Measurements from ENCODE around the gene SMTNL2.
"Not testable (repeated sequence)": the region's sequence is repeated elsewhere in the genome, so short reads cannot be mapped to it uniquely, and the experiment has no call there.

SMTNL2 gene

DNA sequence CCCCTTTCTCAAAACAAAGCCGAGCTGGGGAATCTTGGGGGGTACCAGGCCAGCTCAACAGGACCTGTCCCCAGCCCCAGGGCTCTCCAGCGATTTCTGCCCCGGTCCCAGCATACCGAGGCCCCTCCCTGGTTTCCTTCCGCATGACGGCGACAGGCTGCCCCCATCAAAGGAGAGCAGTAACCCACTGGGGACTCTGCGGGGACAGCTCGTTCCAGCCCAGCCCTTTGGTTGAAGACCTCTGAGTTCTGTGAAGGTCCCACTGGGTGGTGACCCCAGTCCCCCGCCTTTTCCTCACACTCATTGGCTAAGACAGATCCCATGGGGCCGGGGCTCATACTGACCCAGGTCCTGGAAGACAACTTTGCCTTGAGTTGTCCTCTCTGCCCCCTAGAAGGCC is 4.1 kb downstream of the SMTNL2 start:
- Histone ChIP-seq H3K4me2 (ENCODE audit: low read length) (no peak overlapping the region), H3F3A (ENCODE audit: insufficient read depth, low read length) (no peaks in the 10 kb centered on the region), H3K36me3 (ENCODE audit: insufficient read depth, low read length) (no peaks in the 10 kb centered on the region), H3K4me1 (ENCODE audit: insufficient read depth, low read length, severe bottlenecking) (no peaks in the 10 kb centered on the region), H2AFZ (ENCODE audit: low read length) (no peak overlapping the region), H4K20me1 (ENCODE audit: insufficient read depth, low read length) (no peaks in the 10 kb centered on the region), H3K79me2 (ENCODE audit: insufficient read depth, low read length) (no peaks in the 10 kb centered on the region), H3K9ac (ENCODE audit: low read length) (no peak overlapping the region), H3K9me2 (ENCODE audit: low read depth, low read length) (no peaks in the 10 kb centered on the region), H3K4me3 (ENCODE audit: low read depth, low read length, poor library complexity, severe bottlenecking) (no peak overlapping the region), H3K27ac (ENCODE audit: low read depth, low read length, poor library complexity, severe bottlenecking) (no peak overlapping the region), H3K27me3 (ENCODE audit: insufficient read depth, low read length) (peaks cover 20% of the 10 kb centered on the region; the same call in 1 of the 2 replicates), H3K9me3 (ENCODE audit: low read length) (no peaks in the 10 kb centered on the region)
- TF ChIP-seq, protein P1, sequence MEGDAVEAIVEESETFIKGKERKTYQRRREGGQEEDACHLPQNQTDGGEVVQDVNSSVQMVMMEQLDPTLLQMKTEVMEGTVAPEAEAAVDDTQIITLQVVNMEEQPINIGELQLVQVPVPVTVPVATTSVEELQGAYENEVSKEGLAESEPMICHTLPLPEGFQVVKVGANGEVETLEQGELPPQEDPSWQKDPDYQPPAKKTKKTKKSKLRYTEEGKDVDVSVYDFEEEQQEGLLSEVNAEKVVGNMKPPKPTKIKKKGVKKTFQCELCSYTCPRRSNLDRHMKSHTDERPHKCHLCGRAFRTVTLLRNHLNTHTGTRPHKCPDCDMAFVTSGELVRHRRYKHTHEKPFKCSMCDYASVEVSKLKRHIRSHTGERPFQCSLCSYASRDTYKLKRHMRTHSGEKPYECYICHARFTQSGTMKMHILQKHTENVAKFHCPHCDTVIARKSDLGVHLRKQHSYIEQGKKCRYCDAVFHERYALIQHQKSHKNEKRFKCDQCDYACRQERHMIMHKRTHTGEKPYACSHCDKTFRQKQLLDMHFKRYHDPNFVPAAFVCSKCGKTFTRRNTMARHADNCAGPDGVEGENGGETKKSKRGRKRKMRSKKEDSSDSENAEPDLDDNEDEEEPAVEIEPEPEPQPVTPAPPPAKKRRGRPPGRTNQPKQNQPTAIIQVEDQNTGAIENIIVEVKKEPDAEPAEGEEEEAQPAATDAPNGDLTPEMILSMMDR (IDR thresholded peaks at IDR 0.05; ENCODE audit: low read length): no peak
- TF ChIP-seq EZH2 (IDR thresholded peaks at IDR 0.05; ENCODE audit: borderline replicate concordance, low read length): no peak

GRCh38 chr17:4588898-4589625 is 4.7 kb downstream of the SMTNL2 start:
- Histone ChIP-seq H3F3A (ENCODE audit: insufficient read depth, low read length) (no peaks in the 10 kb centered on the region), H3K27me3 (ENCODE audit: insufficient read depth, low read length) (peaks cover 20% of the 10 kb centered on the region; the same call in 1 of the 2 replicates), H3K4me1 (ENCODE audit: insufficient read depth, low read length, severe bottlenecking) (no peaks in the 10 kb centered on the region), H4K20me1 (ENCODE audit: insufficient read depth, low read length) (no peaks in the 10 kb centered on the region), H3K9me2 (ENCODE audit: low read depth, low read length) (no peaks in the 10 kb centered on the region), H3K4me3 (ENCODE audit: low read depth, low read length, poor library complexity, severe bottlenecking) (no peak overlapping the region), H3K9me3 (ENCODE audit: low read length) (no peaks in the 10 kb centered on the region), H3K9ac (ENCODE audit: low read length) (no peak overlapping the region), H3K79me2 (ENCODE audit: insufficient read depth, low read length) (no peaks in the 10 kb centered on the region), H2AFZ (ENCODE audit: low read length) (no peak overlapping the region), H3K36me3 (ENCODE audit: insufficient read depth, low read length) (no peaks in the 10 kb centered on the region), H3K27ac (ENCODE audit: low read depth, low read length, poor library complexity, severe bottlenecking) (no peak overlapping the region), H3K4me2 (ENCODE audit: low read length) (no peak overlapping the region)
- TF ChIP-seq EZH2 (IDR thresholded peaks at IDR 0.05; ENCODE audit: borderline replicate concordance, low read length): no peak
- TF ChIP-seq, protein P1 (IDR thresholded peaks at IDR 0.05; ENCODE audit: low read length): no peak

- H4K20me1 ChIP-seq (ENCODE audit: insufficient read depth, low read length); H3K27ac ChIP-seq (ENCODE audit: low read depth, low read length, poor library complexity, severe bottlenecking); H3K9me2 ChIP-seq (ENCODE audit: low read depth, low read length); H3K36me3 ChIP-seq (ENCODE audit: insufficient read depth, low read length); H3K4me1 ChIP-seq (ENCODE audit: insufficient read depth, low read length, severe bottlenecking); H2AFZ ChIP-seq (ENCODE audit: low read length); H3K9ac ChIP-seq (ENCODE audit: low read length); H3K9me3 ChIP-seq (ENCODE audit: low read length); H3K79me2 ChIP-seq (ENCODE audit: insufficient read depth, low read length); H3K4me3 ChIP-seq (ENCODE audit: low read depth, low read length, poor library complexity, severe bottlenecking); H3K4me2 ChIP-seq (ENCODE audit: low read length); H3F3A ChIP-seq (ENCODE audit: insufficient read depth, low read length): not testable (repeated sequence)
- H3K27me3 ChIP-seq (ENCODE audit: insufficient read depth, low read length): peaks cover 20% of the 10 kb centered on the region; the same call in 1 of the 2 replicates
Measured at GRCh38 chr17:4590042-4590441, 5.7 kb downstream of the SMTNL2 start.

- Histone ChIP-seq H2AFZ (ENCODE audit: low read length) (no peak overlapping the region), H3K79me2 (ENCODE audit: insufficient read depth, low read length) (no peaks in the 10 kb centered on the region), H4K20me1 (ENCODE audit: insufficient read depth, low read length) (no peaks in the 10 kb centered on the region), H3K4me3 (ENCODE audit: low read depth, low read length, poor library complexity, severe bottlenecking) (no peak overlapping the region), H3K4me1 (ENCODE audit: insufficient read depth, low read length, severe bottlenecking) (no peaks in the 10 kb centered on the region), H3K9ac (ENCODE audit: low read length) (no peak overlapping the region), H3K27me3 (ENCODE audit: insufficient read depth, low read length) (peaks cover 20% of the 10 kb centered on the region; the same call in 1 of the 2 replicates), H3K36me3 (ENCODE audit: insufficient read depth, low read length) (no peaks in the 10 kb centered on the region), H3F3A (ENCODE audit: insufficient read depth, low read length) (no peaks in the 10 kb centered on the region), H3K27ac (ENCODE audit: low read depth, low read length, poor library complexity, severe bottlenecking) (no peak overlapping the region), H3K9me2 (ENCODE audit: low read depth, low read length) (no peaks in the 10 kb centered on the region), H3K9me3 (ENCODE audit: low read length) (no peaks in the 10 kb centered on the region), H3K4me2 (ENCODE audit: low read length) (no peak overlapping the region)
- TF ChIP-seq, protein P1 (IDR thresholded peaks at IDR 0.05; ENCODE audit: low read length): no peak
Measured at GRCh38 chr17:4590981-4591453, 6.7 kb downstream of the SMTNL2 start.

Measured in OCI-LY1 (cell line).